Endothelial cell of umbilical vein (primary cell): ENCODE data around the gene INHA.

Source experiments
- CTCF ChIP-seq, 2 donors: IDR thresholded peaks; 1 replicate in 1 of 2; 2 replicates in 1 of 2; pipeline ENCODE4 v1.5.1; 2011; ENCODE audit warnings: low read length in 2 of 2, mild to moderate bottlenecking in 2 of 2, moderate library complexity in 2 of 2, control low read depth in 1 of 2, inconsistent platforms in 1 of 2, low read depth in 1 of 2; ENCODE audit not compliant: insufficient read depth in 1 of 2; ENCODE audit errors: extremely low read depth in 1 of 2
- EZH2 ChIP-seq: IDR thresholded peaks from 2 replicates; pipeline ENCODE4 v1.6.1; 2012; ENCODE audit warnings: borderline replicate concordance, low read depth, mild to moderate bottlenecking, moderate library complexity, low read length, inconsistent platforms; ENCODE audit not compliant: severe bottlenecking
- FOS ChIP-seq: IDR thresholded peaks from 2 replicates; pipeline ENCODE4 v1.6.1; 2011; ENCODE audit warnings: mild to moderate bottlenecking, low read length, moderate library complexity, borderline replicate concordance; ENCODE audit not compliant: insufficient read depth
- GATA2 ChIP-seq: IDR thresholded peaks from 2 replicates; pipeline ENCODE4 v1.7.0; 2011; ENCODE audit warnings: low read depth, mild to moderate bottlenecking, moderate library complexity, mixed read lengths, low read length; ENCODE audit not compliant: insufficient read length, insufficient read depth
- JUN ChIP-seq: IDR thresholded peaks from 2 replicates; pipeline ENCODE4 v1.6.1; 2011; ENCODE audit warnings: borderline replicate concordance, low read depth; ENCODE audit not compliant: insufficient read length, insufficient read depth
- MAX ChIP-seq: IDR thresholded peaks from 2 replicates; pipeline ENCODE4 v1.6.1; 2011; ENCODE audit not compliant: insufficient read depth, insufficient read length
- MYC ChIP-seq: IDR thresholded peaks from one replicate; pipeline ENCODE4 v1.6.1; 2011; ENCODE audit warnings: mild to moderate bottlenecking, low read depth, low read length
- POLR2A ChIP-seq: IDR thresholded peaks from 2 replicates; pipeline ENCODE4 v1.6.1; 2012; ENCODE audit warnings: low read depth, mild to moderate bottlenecking, control low read depth, low read length
- POLR2AphosphoS5 ChIP-seq: IDR thresholded peaks from 2 replicates; pipeline ENCODE4 v1.6.1; 2012; ENCODE audit warnings: low read depth, mild to moderate bottlenecking, control low read depth, low read length, moderate library complexity; ENCODE audit not compliant: insufficient read depth

GRCh38 chr2:219596954-219597551, 24.9 kb downstream of the INHA start:
- TF ChIP-seq CTCF (IDR thresholded peaks at IDR 0.05; ENCODE audit: extremely low read depth in 1 of 2, insufficient read depth in 1 of 2, low read depth in 1 of 2, low read length in 2 of 2) (no peak), MAX (no peak), EZH2 (no peak), POLR2A (no peak), JUN (no peak), MYC (no peak), POLR2AphosphoS5 (no peak), GATA2 (no peak), FOS (no peak)
